GDM1 (cell line): ENCODE data around the gene GRB2.
"Not testable (repeated sequence)": the region's sequence is repeated elsewhere in the genome, so short reads cannot be mapped to it uniquely, and the experiment has no call there.

ENCODE experiments used
- DNase-seq: peaks from one replicate; lab custom pipeline; 2025; lab: John Stamatoyannopoulos, UW

Gene GRB2

DNA sequence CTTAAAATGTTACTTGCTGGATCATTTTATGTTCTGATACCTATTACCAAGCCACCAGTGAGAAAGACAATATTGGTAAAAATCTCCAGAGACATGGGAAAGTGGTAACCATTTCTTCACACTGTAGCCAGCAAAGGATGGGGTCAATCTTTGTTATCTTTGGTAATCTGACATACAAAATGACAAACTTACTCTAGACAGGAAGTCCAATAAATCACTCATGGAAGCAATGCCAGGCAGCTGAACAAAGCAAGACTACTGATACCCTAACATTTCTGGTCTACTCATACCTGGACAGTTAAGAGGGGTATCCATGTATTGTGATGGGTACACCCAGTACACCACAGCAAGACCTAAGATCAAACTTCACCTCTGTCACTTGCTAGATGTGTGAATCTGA lies 19.0 kb downstream of the GRB2 start:
- DNase-seq: no peak

DNA sequence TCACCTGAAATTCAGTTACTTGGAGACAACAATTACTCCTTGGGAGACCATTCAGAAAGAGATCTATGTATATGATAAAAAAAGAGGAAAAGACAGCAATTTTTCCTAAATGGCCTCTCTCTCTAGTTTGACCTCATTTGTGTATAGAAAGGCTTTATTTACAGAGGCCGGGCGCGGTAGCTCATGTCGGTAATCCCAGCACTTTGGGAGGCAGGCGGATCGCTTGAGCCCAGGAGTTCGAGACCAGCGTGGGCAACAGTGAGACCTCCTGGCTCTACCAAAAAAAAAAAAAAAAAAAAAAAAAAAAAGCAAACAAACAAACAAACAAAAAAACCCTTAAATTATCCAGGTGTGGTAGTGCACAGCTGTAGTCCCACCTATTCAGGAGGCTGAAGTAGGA lies 20.7 kb downstream of the GRB2 start:
- no peak for DNase-seq

DNA sequence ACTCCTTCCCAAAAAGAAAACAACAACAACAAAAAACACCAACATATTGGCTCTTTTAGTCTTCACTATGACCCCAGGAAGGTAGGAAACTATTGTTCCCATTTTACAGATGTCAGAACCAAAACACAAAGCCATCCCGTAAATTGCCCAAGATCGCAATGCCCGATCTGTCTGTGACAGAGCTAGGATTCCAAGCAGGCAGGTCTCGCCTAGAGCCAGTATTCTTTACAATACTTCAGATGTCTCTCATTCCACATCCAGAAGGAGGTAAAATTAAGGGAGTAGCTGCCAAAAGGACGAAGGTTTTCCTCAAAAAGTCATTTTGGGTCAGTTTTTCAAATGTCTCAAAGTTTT lies 21.7 kb downstream of the GRB2 start:
- no peak for DNase-seq

DNA sequence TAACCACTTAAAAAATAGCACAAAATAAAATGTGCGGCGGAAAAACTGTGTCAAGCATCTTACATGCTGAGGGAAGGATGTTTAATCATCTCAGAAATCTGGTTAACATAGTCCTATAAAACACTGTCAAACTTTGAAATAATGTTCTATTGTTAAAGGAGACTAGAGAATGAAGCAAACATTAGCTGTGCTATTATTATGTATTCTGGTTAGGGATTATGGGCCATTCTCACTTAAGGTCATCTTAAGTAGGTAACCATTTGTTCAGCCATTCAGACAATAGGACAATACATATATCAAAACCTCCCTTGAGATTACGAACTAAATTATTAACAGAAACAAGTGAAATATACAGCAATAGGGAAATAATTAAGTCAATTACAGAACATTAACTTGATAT lies 24.7 kb downstream of the GRB2 start:
- no peak for DNase-seq

DNA sequence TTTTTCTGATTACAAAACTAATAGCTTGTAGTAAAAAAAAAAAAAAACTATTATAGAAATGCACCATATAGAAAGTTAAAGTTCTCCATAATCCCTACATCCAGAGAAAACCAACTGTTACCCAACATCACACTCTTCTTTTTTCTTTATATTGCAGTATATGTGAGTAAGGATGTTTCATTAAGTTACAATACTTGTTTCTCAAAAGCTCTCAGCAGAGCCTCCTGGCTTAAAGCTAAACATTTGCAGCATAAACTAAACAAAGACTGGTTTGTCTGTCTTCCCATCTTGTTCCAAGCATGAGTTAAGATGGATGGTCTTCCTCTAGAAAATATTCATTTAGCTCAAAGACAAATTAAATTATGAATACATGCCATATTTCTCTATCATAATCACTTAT lies 25.2 kb downstream of the GRB2 start:
- DNase-seq: no peak

DNA sequence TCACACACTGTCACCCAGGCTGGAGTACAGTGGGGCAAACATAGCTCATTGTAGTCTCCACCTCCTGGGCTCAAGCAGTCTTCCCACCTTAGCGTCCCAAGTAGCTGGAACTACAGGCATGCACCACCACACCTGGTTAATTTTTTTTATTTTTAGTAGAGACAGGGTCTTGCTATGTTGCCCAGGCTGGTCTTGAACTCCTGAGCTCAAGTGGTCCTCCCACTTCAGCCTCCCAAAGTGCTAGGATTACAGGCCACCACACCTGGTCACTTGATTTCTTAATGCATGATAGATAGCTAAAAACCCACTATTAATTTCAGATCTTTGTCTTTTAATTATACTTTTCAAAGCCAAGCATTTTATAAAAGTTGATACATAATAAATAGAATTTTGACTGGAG lies 26.1 kb downstream of the GRB2 start:
- DNase-seq: not testable (repeated sequence)

DNA sequence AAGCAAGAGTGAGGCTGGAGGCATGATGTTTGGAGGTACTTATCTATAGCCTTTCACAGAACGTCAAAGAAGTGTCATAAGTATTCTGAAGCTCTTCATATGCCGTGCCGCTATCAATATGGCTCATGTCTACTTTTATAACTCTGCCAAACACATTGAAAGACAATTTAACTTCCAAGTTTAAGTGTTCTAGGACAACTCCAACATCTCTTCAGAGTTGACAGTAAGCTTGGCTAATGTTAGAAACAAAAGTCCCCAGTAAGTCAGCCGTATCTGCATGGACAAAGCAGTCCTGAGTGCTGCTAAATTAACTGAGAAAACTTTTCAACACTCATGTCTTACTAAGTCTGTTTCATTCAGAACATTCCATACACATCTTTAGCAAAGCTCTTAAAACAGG lies 32.2 kb downstream of the GRB2 start:
- no peak for DNase-seq

DNA sequence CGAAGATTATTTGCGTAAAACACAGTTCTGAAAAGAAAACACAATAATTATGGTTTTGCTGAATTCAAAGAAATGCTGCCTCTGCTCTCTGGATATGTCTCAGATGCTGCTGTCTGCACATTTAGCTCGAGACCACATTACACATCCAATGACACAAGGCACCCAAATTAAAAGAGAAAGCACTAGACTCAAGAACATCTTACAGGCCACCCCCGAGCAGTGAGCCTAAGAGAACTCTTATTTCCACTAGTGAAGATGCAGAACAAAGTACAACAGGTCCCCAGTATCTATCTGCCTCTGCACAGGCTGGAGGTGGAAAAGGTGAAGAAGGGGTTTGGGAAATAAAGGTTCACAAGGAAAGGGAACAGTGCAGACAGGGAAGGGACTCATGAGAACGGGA lies 33.5 kb downstream of the GRB2 start:
- DNase-seq: no peak

DNA sequence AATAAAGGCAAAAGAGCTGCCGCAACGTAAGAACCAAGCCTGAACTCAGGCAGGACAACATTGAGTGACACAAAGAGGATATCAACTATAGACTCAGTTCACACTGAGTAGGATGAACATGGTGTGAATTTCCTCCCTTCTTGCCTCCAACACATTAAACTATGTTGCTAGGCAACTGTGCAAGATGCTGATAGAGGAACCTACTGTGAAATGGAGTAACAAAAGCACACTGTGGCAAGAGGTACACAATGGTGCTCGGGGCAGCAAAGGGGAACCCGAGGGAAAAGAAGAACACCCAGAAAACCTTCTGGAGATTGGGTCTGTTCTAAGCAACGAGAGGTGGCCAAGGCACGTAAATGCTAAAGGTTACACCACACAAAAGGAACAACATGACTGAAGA lies 34.1 kb downstream of the GRB2 start:
- DNase-seq: no peak

DNA sequence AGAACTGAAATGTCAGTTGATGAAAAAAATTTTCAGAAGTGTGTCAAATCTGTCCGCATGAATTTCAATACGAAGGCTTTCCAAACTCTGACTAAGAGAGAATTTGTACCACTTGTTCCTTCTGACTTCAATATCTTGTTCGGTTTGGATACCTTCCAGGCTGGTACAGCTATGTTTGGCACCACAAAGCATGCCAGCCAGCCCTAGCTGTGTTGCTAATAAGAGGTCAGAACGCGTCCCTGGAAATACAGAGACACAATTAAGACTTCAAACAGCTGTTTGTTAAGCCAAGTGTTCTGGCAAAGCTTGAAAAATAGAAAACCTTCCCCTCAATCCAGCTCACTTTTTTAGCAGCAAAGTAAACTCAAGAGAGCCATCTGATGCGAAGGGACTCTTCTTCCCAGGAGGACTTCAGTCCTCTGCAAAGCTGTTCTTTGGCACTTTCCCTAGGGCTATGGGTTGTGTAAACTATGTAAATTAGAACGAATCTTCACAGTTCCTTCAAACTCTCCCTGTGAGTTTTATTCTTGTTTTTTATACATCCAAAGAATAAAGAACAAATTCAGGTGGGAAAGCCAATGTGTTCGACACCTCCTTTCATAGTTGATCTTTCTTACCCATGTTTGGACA lies 35.1 kb downstream of the GRB2 start:
- DNase-seq: no peak

DNA sequence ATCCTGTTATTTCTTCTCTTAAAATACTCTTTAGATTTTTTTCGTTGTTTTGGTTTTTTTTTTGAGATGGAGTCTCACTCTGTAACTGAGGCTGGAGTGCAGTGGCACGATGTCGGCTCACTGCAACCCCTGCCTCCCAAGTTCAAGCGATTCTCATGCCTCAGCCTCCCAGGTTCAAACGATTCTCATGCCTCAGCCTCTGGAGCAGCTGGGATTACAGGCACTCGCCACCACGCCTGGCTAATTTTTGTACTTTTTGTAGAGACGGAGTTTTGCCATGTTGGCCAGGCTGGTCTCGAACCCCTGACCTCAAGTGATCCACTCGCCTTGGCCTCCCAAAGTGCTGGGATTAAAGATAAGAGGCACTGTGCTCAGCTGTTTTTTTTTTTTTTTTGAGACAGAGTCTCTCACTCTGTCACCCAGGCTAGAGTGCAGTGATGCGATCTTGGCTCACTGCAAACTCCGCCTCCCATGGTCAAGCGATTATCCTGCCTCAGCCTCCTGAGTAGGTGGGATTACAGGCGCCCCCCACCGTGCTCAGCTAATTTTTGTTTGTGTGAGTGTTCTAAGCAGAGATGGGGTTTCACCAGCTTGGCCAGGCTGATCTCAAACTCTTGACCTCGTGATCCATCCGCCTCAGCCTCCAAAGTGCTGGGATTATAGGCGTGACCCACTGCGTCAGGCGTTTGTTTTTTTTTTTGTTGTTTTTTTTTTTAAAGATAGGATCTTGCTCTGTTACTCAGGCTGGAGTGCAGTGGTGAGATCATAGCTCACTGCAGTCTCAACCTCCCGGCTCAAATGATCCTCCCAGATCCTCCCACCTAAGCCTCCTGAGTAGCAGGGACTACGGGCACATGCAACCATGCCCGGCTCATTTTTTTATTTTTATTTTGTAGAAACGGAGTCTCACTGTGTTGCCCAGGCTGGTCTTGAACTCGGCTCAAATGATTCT lies 37.4 kb downstream of the GRB2 start:
- DNase-seq: not testable (repeated sequence)

DNA sequence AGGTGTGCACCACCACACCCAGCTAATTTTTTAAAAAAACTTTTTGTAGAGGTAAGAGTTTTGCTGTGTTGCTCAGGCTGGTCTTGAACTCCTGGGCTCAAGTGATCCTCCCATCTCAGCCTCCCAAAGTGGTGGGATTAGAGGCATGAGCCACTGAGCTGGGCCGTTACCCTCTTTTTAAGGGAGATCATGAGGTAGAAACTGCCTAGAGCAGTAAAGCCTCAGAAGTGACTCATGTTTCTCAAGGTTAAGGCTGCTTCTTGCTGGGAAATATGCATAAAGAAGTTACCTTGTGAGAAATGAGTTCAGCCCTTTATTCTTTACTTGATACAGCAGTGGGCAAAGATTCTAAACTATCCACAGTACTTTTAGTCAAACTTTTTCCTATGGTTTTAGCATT lies 38.2 kb downstream of the GRB2 start:
- no peak for DNase-seq

DNA sequence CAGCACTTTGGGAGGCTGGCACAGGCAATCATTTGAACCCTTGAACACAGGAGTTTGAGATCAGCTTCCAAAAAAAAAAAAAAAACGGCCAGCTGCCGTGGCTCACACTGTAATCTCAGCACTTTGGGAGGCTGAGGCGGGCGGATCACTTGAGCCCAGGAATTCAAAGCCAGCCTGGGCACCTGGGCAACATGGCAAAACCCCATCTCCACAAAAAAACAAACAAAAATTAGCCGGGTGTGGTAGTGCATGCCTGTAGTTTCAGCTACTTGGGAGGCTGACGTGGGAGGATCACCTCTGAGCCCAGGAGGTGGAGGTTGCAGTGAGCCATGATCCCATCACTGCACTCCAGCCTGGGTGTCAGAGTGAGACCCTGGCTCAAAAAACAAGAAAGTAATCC lies 39.0 kb downstream of the GRB2 start:
- DNase-seq: no peak

DNA sequence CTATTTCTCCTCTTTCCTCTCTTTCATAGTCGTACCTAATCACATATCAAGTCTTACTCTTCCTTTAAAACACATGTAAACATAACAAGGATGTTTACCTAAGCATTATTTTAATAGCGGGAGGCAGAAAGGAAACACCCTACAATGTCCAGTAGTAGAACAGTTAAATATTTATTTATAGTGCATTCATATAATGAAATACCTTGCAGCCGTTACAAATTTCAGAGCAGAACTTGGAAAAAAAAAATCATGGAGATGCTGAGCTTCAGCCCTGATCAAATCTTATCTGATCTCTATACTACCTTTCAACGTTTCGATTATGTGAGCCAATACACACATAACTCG lies 39.6 kb downstream of the GRB2 start:
- DNase-seq: no peak

DNA sequence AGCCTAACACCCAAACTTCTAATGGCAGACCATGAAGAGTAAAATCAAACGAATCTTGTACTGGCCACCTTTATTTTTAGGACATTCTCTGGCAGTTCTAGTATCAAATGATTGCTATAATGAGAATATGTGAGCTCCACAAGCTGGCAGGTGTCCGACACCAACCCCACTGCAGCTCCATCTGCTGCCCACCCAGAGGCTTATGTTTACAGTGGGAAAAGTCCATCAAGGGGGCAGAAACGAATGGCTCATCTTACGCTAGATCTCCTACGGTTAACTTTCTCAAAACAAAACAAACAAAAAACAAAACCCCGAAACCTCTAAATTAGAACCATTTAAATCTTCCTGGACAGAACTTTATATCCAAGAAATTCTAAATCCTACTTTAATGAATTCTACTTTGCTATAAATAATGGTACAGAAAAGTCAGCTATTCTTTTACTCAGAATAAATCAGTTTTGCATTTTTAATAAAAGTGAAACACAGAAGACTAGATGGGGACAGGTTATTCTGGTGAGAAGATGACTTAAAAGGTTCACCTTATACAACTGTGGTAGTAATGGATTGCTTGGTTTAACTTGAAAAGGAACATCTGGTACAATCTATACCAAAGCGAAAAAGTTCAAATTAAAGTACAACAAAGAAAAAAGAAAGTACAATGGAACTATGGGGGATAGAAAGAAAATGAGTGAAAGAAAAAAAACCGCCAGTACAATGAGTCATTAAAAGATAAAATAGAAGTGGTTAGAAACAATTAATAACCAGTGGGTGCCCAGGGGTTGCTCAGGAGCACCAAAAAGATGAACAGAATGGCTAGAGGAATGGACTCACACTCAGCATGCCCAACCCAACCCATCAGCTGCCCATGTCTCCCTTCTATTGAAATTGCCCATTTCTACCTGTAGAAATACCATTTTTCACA lies 40.2 kb downstream of the GRB2 start:
- DNase-seq: no peak

DNA sequence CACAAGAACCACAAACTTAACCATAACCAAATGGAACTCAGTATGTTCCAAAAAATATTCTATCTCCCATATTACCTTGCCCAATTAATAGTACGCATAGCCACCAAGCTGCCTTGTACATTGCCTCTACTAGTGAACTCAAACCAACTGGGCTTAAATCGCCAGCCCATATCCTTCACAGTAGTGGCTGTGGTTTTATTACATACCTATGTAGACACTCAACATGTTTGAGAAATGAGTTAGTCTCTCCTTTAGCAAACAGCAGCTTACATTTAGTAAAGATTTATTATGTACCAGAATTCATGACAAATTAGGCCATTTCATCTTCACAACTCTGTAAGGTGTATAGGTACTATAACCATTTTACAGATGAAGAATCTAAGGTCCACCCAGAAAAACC lies 41.4 kb downstream of the GRB2 start:
- no peak for DNase-seq

DNA sequence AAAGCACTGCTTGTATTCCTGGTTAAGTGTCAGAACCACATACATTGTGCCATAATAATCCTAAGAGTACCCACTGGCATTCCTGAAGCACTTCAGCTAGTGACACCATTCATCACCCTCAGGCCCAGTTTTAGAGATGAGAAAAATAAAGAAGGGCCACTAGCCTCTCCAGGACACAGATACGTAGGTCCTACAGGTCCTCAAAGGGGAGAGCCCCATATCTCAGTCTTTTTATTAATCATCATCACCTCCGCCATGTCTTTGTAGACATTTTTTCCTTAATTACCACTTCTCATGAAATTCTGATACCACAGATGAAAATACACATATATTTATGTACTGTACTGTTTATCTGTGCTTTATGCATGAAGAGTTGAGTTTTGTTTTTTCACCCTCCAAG lies 43.5 kb downstream of the GRB2 start:
- DNase-seq: no peak

DNA sequence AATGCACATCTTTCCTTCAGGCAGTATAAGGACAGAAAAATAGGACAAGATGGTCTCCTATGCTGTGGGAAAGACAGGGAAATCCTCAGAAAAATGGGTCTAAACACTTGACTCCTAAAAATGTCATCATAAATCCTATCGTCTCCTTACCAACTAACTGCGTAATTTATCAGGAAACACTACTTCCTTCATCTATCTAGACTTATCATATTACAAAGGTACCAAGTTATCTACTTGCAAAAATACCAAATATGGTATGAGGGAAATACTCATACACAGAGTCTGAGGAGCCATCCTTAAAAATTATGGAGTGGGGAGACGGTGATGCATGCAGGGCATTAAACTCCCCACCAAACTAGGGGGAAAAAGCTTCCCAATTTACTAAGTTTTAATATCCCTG lies 44.1 kb downstream of the GRB2 start:
- no peak for DNase-seq

DNA sequence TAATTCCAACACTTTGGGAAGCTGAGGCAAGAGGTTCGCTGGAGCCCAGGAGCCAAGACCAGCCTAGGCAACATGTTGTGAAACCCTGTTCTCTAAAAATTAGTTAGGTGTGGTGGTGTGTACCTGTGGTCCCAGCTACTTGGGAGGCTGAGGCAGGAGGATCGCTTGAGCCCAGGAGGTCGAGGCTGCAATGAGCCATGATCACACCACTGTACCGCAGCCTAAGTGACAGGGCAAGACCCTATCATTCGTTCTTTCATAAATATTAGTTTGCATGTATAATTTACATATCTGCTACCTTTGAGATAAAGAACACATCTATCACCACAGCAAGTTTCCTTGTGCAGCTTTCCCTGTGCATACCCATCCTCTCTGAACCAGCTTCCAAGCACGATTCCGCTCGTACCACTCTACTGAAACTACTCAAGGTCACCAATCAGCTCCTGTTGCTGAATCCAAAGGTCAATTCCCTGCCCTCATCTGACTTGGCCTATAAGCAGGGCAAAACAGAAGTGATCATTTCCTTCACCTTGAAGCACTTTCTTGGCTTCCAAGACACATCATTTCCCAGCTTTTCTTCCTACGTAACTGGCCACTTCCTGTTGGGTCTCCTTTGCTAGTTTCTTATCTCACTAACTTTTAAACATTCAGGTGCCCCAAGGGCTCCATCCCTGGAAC lies 49.1 kb downstream of the GRB2 start:
- no peak for DNase-seq

DNA sequence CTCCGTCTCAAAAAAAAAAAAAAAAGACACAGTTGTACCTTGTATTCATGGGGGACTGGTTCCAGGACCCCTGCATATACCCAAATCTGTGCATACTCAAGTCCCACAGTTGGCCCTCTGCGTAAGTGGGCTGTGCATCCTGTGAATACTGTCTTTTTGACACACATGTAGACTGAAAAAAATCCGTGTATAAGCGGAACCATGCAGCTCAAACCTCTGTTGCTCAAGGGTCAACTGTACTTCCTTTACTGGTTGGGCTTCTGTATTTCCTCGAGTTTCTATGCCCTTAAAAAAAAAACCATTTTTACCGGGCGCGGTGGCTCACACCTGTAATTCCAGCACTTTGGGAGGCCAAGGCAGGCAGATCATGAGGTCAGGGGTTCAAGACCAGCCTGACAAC lies 52.3 kb downstream of the GRB2 start:
- DNase-seq: no peak

DNA sequence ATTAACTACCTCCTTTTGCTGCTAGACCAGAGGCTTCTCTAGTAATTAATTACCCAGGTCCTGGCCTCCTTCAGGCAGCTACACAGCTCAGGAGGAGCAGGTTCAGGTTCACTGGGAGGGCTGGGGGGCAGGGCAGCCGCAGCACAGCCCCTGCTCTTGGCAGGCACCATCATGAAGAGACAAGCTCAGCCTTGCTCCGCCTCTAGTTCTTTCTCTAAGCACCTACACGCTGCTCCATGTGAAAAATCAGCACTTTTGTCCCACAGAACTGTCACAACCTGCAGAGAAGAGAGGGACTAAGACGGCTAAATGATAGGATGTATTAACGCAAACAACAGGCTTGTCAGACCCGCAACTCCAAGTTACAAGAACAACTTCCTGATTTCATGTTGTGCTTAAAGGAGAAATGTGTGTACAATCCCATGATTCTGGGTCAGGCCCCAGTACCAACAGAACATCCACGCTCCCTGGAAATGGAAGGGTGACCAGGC lies 53.4 kb downstream of the GRB2 start:
- no peak for DNase-seq

DNA sequence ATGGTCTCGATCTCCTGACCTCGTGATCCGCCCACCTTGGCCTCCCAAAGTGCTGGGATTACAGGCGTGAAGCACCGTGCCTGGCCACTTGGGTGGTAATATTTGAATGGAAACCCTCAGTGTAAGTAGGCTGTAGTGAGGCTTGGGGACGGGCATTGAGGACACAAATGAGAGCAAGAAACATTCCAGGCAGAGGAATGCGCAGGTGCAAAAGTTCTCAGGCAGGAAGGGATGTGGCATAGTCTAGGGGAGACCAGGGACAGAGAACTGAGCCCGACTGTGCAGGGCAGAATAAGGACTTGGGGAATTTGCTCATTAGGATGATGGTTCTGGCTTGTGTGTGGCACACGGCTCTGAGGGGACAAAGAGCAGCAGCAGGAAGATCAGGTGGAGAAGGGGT lies 54.8 kb downstream of the GRB2 start:
- DNase-seq: no peak
